HG02938 (cell line): ENCODE data around the gene GNPNAT1.
"Not testable (repeated sequence)": the region's sequence is repeated elsewhere in the genome, so short reads cannot be mapped to it uniquely, and the experiment has no call there.

Experiments
- ATAC-seq: cut with Tn5 transposase; IDR thresholded peaks from one replicate; pipeline ENCODE4 v1.9.1; 2021; ENCODE audit warnings: mild to moderate bottlenecking, moderate library complexity; ENCODE audit not compliant: unreplicated experiment

The GNPNAT1 gene

DNA sequence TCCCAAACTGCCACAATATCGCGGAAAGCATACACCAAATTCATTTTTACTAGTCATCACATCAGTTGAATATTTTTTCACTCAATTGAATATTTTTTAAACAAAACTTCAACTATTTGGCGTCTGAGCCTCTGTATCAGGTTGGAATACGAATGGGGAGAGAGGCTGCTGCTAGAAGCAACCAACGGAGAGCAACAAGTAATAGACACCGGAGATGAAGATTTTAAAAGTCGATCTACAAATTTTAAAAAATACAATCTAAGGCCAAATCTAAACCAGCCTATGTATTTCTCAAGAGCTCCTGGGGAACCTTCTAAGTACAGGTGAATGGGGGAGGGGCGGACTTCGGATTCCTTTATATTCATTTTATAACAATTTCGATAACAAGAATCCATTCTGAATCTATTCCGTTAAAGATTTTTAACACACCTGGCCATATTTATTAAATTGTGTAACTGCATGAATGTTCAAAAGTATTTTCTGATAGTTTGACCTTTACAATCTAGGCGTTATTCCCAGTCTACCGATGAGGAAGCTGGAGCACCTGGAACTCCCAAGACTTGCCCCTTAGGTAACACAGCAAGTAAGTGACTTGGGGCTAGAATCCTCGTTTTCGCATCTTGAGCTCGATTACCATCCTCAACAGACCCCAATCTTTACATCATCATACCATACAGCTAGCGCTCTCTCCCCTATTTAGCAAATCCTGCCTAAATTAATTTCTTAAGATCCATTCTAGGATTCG is 1.2 kb downstream of the GNPNAT1 start:
- ATAC-seq, result no peak

DNA sequence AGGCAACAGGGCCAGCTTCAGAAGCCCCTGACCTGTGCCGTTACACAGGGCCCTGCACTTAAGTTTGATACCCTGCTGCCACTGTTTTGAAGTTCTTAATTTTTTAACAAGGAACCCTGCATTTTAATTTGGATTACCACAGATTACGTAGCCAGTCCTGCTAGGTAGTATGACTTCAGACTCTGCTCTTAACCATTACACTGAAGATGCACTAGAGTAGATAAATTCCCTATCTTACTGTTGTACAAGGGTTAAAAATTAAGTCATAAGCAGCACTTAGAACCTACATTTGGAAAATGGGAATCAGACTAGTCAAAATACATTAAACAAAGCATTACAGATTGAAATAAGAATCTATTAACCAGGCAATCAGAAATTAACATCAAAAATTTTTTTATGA is 2.3 kb downstream of the GNPNAT1 start:
- ATAC-seq, result no peak

- no peak for ATAC-seq
Observed at GRCh38 chr14:52786887-52787286, 4.5 kb downstream of the GNPNAT1 start.

DNA sequence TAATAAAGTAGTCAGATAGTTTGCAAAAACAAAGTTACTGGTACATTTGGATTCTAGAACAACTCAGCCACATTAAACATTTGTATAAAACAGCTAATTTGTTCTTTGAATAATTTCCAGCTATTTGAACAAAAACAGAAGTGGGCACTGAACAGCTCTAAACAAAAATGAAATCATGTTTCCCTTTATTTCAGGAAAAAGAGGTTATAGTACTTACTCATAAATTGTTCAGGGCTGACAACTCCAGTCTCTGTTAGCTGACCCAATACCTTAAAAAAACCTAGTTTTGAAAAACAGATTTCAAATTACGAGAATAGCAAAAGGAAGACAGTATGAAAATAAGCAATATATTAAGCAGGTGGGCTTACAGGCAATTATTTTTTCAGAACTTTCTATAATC is 8.2 kb downstream of the GNPNAT1 start:
- ATAC-seq, result no peak

DNA sequence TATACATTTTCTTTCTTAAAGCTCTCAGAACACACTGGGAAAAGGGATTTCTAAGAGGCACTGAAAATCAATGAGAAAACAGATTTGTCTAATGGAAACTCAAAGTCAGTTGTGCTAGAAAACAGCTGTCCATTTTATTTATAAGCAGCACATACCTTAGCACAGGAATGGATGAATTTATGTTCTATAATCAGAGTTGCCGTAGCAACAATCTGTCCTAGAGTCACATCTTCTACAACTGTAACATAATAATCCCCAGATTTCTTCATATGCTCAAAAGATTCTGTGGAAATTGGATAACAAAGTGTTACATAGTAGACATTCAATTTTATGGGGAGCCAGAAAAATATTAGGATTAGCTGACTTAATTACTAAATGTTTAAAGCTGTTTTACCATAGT is 9.8 kb downstream of the GNPNAT1 start:
- no peak for ATAC-seq

GRCh38 chr14:52780893-52781292 is 10.5 kb downstream of the GNPNAT1 start:
- no peak for ATAC-seq

- no peak for ATAC-seq
Observed at GRCh38 chr14:52778702-52779101, 12.7 kb downstream of the GNPNAT1 start.

GRCh38 chr14:52776816-52777215 is 14.6 kb downstream of the GNPNAT1 start:
- ATAC-seq, result no peak

GRCh38 chr14:52769887-52770286 is 21.5 kb downstream of the GNPNAT1 start:
- no peak for ATAC-seq

GRCh38 chr14:52767058-52767833 is 24.2 kb downstream of the GNPNAT1 start:
- no peak for ATAC-seq

- ATAC-seq, result not testable (repeated sequence)
Observed at GRCh38 chr14:52762923-52763322, 28.5 kb downstream of the GNPNAT1 start.

DNA sequence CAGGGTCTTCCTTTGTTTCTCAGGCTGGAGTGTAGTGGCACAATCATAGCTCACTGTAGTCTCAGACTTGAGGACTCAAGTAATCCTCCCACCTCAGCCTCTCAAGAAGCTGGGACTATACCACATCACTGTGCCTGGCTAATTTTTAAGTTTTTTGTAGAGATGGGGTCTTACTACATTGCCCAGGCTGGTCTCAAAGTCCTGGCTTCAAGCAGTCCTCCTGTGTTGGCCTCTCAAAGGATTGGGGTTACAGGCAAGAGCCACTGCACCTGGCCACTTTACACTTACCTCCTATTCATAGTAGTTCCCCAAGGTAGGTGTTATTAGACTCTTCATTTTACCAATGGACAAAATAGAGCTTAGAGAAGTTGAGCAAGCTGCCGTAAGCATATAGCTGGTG is 32.3 kb downstream of the GNPNAT1 start:
- no peak for ATAC-seq

DNA sequence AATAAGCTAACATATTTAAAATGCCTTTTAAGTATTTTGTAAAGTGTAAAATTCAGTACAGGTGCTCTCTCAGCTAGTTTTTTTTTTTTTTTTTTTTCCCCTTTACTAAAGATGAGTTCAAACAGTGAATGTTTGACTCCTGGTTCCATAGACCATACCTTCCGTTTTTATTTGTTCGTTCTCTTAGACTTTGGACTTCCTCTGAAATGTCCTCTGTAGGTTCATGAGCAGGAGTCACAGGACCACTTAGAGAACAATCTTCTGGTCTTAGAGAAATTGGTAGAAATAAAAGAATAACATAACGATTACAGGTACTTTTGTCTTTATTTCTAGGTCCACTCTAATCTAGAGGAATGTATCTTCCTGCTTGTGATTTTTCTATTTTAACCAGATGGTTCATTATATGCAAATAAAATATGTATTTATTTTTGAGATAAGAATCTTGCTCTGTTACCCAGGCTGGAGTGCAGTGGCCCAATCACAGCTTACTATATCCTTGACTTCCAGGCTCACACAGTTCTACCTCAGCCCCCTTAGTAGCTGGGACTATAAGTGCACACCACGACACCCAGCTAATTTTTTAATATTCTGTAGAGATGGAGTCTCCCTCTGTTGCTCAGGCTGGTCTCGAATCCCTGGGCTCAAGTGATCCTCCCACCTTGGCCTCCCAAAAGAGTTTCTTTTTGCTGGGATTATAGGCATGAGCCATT is 35.6 kb downstream of the GNPNAT1 start:
- ATAC-seq, result no peak

DNA sequence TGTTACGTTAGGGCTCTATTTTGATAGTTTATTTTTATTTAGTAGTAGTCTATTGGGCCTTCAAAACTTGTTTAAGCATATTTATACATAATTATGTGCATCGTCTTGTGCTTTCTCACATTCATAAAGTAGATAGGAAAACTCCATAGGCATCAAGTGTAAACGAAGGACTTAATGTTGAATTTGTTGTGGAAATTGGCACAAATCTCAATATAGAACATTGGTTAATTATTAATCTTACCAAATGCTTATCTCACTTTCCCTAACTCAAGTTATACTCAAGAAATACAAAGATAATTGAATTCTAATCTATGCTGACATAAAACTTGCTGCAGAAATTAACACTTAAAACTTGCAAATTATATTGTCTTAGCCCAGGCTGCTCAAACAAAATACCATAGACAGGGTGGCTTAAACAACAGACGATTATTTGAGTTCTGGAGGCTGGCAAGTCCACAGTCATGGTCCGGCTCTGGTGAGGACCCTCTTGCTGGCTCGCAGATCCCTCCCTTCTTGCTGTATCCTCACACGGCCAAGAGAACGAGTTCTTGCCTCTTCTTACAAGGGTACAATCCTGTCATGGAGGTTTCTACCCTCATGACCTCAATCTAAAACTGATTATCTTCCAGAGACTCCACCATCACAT is 42.6 kb downstream of the GNPNAT1 start:
- ATAC-seq, result no peak

GRCh38 chr14:52741865-52742264 is 49.5 kb downstream of the GNPNAT1 start:
- ATAC-seq, result no peak

DNA sequence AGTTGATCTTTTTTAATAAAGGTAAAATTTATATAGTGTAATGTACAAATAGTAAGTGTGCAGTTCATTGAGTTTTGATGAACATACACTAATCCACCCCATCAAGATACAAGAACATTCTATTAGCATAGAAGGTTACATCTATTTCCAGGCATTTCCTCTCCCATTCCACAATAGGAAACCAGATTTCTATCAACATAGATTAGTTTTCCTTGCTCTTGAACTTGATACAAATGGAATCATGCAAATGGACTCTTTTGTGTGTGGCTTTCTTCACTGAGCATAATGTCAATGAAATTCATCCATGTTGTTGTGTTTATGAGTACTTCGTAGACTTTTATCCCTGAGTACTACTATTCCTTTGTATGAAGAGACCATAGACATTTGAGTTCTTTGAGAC is 50.7 kb downstream of the GNPNAT1 start:
- ATAC-seq, result no peak

DNA sequence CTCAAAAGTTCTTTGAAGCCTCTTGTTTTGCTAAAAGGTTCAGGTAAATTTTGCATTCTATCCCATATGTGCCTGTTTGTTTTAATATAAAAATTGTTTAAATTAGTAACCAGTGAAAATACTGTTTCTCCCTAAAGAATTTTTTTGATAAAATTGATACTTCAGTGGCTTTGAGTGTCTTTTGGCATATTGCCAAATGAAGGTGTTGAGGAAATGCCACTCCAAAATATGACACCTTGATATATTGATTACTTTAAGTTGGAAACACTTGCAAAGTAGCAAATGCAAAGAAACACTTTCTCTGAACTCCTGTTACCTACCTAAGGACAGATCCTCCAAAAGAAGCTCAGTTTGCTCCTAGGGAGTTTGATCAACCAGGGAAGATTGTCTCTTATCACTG is 53.0 kb downstream of the GNPNAT1 start:
- no peak for ATAC-seq

DNA sequence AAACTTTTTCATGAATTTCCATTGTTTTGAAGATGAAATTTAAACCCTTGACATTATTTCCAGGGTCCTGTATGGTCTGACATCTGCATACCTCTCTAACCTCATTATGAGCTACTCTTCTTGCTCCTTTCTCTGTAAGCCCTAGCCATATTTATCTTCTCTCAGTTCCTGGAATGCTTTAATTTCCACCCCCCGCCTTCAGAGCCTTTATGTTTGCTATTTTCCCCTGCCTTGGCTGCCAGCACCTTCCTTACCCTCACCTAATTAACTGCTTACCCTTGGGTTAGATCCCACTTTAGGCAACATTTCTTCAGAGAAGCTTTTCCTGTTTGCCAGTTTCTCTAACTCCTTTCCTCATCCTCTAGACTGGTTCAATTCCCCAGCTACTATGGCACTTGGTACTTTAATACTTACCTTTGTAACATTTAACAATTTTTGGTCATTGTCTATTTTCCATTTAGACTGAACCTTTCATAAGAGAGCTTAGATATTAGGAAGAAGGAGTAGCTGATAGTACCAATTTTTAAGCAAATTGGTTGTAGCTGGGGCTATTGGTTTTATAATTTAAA is 55.4 kb downstream of the GNPNAT1 start:
- ATAC-seq, result no peak

DNA sequence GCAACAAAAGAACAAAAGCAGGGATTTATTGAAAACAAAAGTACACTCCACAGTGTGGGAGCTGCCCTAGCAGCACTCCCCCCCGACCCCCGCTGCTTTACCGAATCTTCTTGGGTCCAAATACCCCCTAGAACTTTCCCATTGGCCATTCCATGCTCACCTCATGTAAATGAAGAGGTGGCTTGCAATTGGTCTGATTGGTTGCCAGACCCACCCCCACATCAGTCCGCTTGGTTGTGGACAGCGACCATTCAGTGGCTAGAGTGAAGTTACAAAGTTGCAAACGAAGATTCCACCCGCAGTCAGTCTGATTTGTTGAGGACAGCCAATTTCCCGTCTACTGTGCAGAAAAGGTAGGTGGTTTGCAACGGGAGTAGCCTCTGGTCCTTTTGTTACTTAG is 57.6 kb downstream of the GNPNAT1 start:
- ATAC-seq, result no peak

DNA sequence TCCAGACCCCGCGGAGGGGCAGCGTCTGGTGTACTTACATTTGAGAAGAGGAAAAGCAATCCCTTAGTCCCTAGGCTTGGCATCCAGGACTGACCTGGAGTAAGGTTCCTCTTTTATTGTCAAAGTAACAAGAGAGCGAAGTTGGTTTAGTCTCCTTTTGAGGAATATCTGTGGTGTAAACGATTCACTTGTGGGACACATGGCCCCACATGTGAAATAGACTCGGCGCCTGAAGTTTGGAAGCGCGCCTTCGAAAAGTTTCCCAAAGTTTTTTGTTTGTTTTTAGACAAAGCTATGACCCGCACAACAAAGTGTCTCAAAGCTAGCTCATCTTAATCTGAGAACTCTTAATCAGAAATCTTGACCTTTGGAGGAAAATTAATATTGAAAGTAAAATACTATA is 60.7 kb downstream of the GNPNAT1 start:
- no peak for ATAC-seq
